Transverse colon (tissue), 4 donors: ENCODE data around the gene HERC2. TPM values are rescaled to one million over a fixed set of nuclear protein-coding genes. Genes with fewer than 3 reads are reported as not detected.

ENCODE experiments used
- DNase-seq: peaks from one replicate; pipeline ENCODE4 v3.0.0-alpha.2; 2019
- H3K27ac ChIP-seq, 4 donors: fragments of 200-600 bp; sonication (generic); 2 replicates each; pipeline ENCODE4 v1.5.1; 2016 to 2018; ENCODE audit warnings: inconsistent platforms in 4 of 4
- H3K27me3 ChIP-seq: fragments of 200-600 bp; sonication (generic); 2 replicates; pipeline ENCODE4 v1.5.1; 2017; ENCODE audit warnings: inconsistent platforms
- H3K36me3 ChIP-seq, 4 donors: fragments of 200-600 bp; sonication (generic); 2 replicates each; pipeline ENCODE4 v1.5.1; 2017 to 2019; ENCODE audit warnings: inconsistent platforms in 4 of 4
- H3K4me1 ChIP-seq, 4 donors: fragments of 200-600 bp; sonication (generic); 2 replicates each; pipeline ENCODE4 v1.5.1; 2017 to 2020; ENCODE audit warnings: inconsistent platforms in 4 of 4
- H3K4me3 ChIP-seq, 4 donors: fragments of 200-600 bp; sonication (generic); 1 replicate in 1 of 4; 2 replicates in 3 of 4; pipeline versions ENCODE4 v1.5.1 to v1.6.1; 2017 to 2019; ENCODE audit warnings: inconsistent platforms in 4 of 4
- H3K9me3 ChIP-seq, 2 donors: fragments of 200-600 bp; sonication (generic); 2 replicates each; pipeline ENCODE4 v1.5.1; 2017 to 2019; ENCODE audit warnings: inconsistent platforms in 2 of 2
- CTCF ChIP-seq, 5 experiments: fragments of 200-600 bp in 3 of 5; fragments of 450-650 bp in 2 of 5; sonication (generic) in 3 of 5; IDR thresholded peaks; 1 replicate in 2 of 5; 2 replicates in 3 of 5; pipeline ENCODE4 v1.5.1; 2016 to 2017; ENCODE audit warnings: antibody characterized with exemption in 5 of 5, inconsistent platforms in 3 of 5, mild to moderate bottlenecking in 2 of 5, moderate library complexity in 1 of 5
- EP300 ChIP-seq: sonication (generic); formaldehyde crosslinking; IDR thresholded peaks from one replicate; pipeline ENCODE4 v1.6.1; 2017; ENCODE audit warnings: antibody characterized with exemption, low read depth
- POLR2A ChIP-seq: fragments of 450-650 bp; IDR thresholded peaks from one replicate; pipeline ENCODE4 v1.6.1; 2016; ENCODE audit warnings: antibody characterized with exemption, mild to moderate bottlenecking, moderate library complexity
- POLR2AphosphoS5 ChIP-seq, 3 donors: sonication (generic); formaldehyde crosslinking; IDR thresholded peaks; one replicate each; pipeline ENCODE4 v1.6.1; 2016; ENCODE audit warnings: antibody characterized with exemption in 3 of 3
- WGBS, 2 donors: methylation state at CpG; one replicate each; pipeline ENCODE4 v1.1.5; 2018; ENCODE audit warnings: low coverage in 1 of 2; 5-methylcytosine and 5-hydroxymethylcytosine counted together
- in situ Hi-C, 4 donors: fragments of 200-750 bp; cut with MboI; loops; one replicate each; pipeline versions ENCODE4 v1.15.0 to v1.15.1; 2017; ENCODE audit warnings: low sequenced_read_pairs in 3 of 4, low pct_ligation_motif_present in 1 of 4, low pct_unique_long_range_greater_than_20kb in 1 of 4
- intact Hi-C: fragments of 100-400 bp; cut with DNase I; formaldehyde crosslinking; loops from one replicate; pipeline ENCODE4 v1.15.1; 2023; ENCODE audit warnings: low total_unique reads
- total RNA-seq, 4 donors: library from RNA; depleted of rRNA; stranded (reverse); fragments of >200 nt; gene quantifications; one replicate each; pipeline ENCODE4 v1.1.0, GENCODE V29; 2016

The HERC2 gene
- total RNA-seq, 4 donors from 2014 or later: 64.9 to 182 (median 83.7) TPM

GRCh38 chr15:28192772-28193171, 129.2 kb downstream of the HERC2 start:
- in situ Hi-C loops: no loop called here
- peaks cover 0 to 44% (median 13%) of the 10 kb centered on the region in 4 donors for H3K36me3 ChIP-seq

GRCh38 chr15:28191832-28192231, 130.1 kb downstream of the HERC2 start:
- Histone ChIP-seq H3K27ac (peak overlapping the region in 1 of 4 donors; percentile 12), H3K4me3 (no peak overlapping the region), H3K4me1 (no peaks in the 10 kb centered on the region), H3K36me3 (peaks cover 0 to 39% (median 17%) of the 10 kb centered on the region in 4 donors), H3K9me3 (no peaks in the 10 kb centered on the region), H3K27me3 (no peaks in the 10 kb centered on the region)
- DNase-seq: peak; percentile 17
- no peak for TF ChIP-seq POLR2A
- TF ChIP-seq POLR2AphosphoS5 (IDR thresholded peaks at IDR 0.05): peak in 1 of 3 donors; percentile 51
- no peak for TF ChIP-seq EP300
- TF ChIP-seq CTCF (IDR thresholded peaks at IDR 0.05): peak in 4 of 5 experiments; percentile 14 to 19 (median 16)
- WGBS, 2 donors: 58 to 67% methylated on average over 2 to 15 of the region's 15 CpGs
- intact Hi-C loops: no loop called here
- in situ Hi-C loops: no loop called here

More at GRCh38 chr15:28192772-28193171, 129.2 kb downstream of the HERC2 start:
- no peaks in the 10 kb centered on the region for H3K9me3 ChIP-seq
- no peaks in the 10 kb centered on the region for H3K4me1 ChIP-seq
- TF ChIP-seq POLR2A (no peak), CTCF (IDR thresholded peaks at IDR 0.05) (no peak), EP300 (no peak), POLR2AphosphoS5 (IDR thresholded peaks at IDR 0.05) (no peak)
- 71 to 73% methylated on average over 1 of the region's 1 CpG for WGBS, 2 donors
- H3K4me3 ChIP-seq: no peak overlapping the region
- no peaks in the 10 kb centered on the region for H3K27me3 ChIP-seq
- peak overlapping the region in 1 of 4 donors; percentile 12 for H3K27ac ChIP-seq
- intact Hi-C loops: no loop called here
- no peak for DNase-seq

- H3K36me3 ChIP-seq: peaks cover 0 to 46% (median 19%) of the 10 kb centered on the region in 4 donors
- no peaks in the 10 kb centered on the region for H3K9me3 ChIP-seq
- 68 to 74% methylated on average over 7 of the region's 7 CpGs for WGBS, 2 donors
- no peak overlapping the region for H3K27ac ChIP-seq
- no peaks in the 10 kb centered on the region for H3K27me3 ChIP-seq
- H3K4me1 ChIP-seq: no peaks in the 10 kb centered on the region
- TF ChIP-seq POLR2A: no peak
- TF ChIP-seq EP300: no peak
- no peak for TF ChIP-seq CTCF (IDR thresholded peaks at IDR 0.05)
- TF ChIP-seq POLR2AphosphoS5 (IDR thresholded peaks at IDR 0.05): no peak
- no peak overlapping the region for H3K4me3 ChIP-seq
- intact Hi-C loops: no loop called here
- no peak for DNase-seq
- in situ Hi-C loops: no loop called here
Measured at GRCh38 chr15:28190391-28191174, 131.4 kb downstream of the HERC2 start.

GRCh38 chr15:28185148-28185895, 136.7 kb downstream of the HERC2 start:
- no peak overlapping the region for H3K4me3 ChIP-seq
- in situ Hi-C loops: no loop called here
- TF ChIP-seq CTCF (IDR thresholded peaks at IDR 0.05) (no peak), POLR2AphosphoS5 (IDR thresholded peaks at IDR 0.05) (no peak), POLR2A (no peak), EP300 (no peak)
- H3K27me3 ChIP-seq: no peaks in the 10 kb centered on the region
- DNase-seq: no peak
- no peak overlapping the region for H3K27ac ChIP-seq
- peaks cover 0 to 13% (median 8%) of the 10 kb centered on the region in 4 donors for H3K4me1 ChIP-seq
- WGBS, 2 donors: 87% methylated on average over 9 of the region's 9 CpGs; no CpG with 5 or more reads in 1 of the 2 donors
- H3K9me3 ChIP-seq: no peaks in the 10 kb centered on the region
- H3K36me3 ChIP-seq: peaks cover 0 to 34% (median 8%) of the 10 kb centered on the region in 4 donors
- intact Hi-C loops: no loop called here
